GM18951 (cell line): ENCODE measurements around the gene USP7.

Experiments
- POLR2A ChIP-seq: IDR thresholded peaks from 4 replicates; pipeline ENCODE4 v1.6.1; 2011; ENCODE audit warnings: mild to moderate bottlenecking; ENCODE audit not compliant: insufficient read length, insufficient read depth; ENCODE audit errors: extremely low read depth
- in situ Hi-C: fragments of 300-500 bp; cut with MboI; formaldehyde crosslinking; loops from one replicate; pipeline ENCODE4 v1.12.0; 2022; ENCODE audit warnings: low sequenced_read_pairs, mixed read lengths, inconsistent platforms; ENCODE audit not compliant: unreplicated experiment

USP7 gene

DNA sequence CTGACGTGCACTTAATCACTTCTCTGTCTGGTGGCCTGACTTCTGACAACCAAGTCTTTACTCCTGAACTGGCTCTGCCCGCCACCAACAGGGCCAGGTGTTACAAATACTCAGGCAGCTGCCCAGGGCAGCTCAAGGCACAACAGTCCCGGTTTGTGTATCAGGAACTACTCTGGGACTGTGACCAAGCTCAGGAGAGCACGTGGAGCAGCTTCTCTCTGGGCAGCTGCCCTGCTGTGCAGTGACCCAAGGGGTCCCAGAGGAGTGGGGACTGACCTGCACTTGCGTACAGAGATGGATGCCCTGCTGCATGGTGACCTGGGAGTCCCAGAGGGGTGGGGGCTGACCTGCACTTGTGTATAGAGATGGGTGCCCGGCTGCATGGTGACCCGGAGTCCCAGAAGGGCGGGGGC, 59.7 kb downstream of the USP7 start:
- in situ Hi-C loops, result no loop called here

GRCh38 chr16:8903004-8903403, 60.7 kb downstream of the USP7 start:
- TF ChIP-seq POLR2A, result no peak

More for the DNA sequence above, 59.7 kb downstream of the USP7 start:
- TF ChIP-seq POLR2A, result no peak

DNA sequence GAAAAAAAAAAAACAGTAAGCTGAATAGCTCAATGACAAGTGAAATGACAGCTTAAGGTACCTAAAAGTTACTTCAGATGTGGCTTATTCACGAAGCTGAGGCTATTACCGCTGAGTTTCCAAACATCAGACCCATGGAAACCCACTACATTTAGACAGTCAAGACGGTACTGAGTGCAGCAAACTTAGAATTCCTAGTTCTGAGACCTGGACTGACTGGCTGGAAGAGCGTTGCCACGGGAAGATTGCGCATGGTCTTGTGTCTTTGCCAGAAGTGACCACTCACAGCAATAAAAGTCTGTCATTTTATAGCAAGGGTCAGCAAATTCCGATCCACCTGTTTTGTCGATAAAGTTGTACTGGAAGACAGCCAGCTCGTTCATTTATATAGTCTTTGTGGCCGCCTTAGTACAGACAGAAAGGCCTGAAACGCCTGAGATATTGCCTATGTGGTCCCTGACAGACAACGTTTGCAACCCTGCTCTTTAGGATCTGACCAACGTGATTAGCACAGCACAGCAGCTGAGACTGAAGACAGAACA, 62.3 kb downstream of the USP7 start:
- in situ Hi-C loops, result no loop called here

More at GRCh38 chr16:8903004-8903403, 60.7 kb downstream of the USP7 start:
- in situ Hi-C loops, result no loop called here

DNA sequence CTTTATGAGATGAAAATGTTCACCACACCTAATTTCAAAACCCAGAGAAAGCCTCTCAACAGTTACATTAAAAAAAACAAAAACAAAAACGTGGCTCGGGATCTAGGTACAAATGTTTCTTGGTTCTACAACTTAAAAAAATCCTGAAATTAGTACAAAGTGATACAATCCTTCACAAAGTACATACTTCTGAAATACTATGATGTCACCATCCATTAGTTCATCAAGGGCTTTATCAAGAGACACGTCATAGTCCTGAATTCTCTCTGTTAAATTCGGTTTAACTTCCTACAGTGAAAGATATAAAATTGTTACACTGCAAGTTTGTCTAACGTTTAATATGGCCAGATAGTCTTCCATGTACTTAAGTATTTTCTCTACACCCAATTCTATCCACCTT, 63.4 kb downstream of the USP7 start:
- in situ Hi-C loops, result no loop called here
- TF ChIP-seq POLR2A, result no peak

More for the DNA sequence above, 62.3 kb downstream of the USP7 start:
- TF ChIP-seq POLR2A, result no peak

DNA sequence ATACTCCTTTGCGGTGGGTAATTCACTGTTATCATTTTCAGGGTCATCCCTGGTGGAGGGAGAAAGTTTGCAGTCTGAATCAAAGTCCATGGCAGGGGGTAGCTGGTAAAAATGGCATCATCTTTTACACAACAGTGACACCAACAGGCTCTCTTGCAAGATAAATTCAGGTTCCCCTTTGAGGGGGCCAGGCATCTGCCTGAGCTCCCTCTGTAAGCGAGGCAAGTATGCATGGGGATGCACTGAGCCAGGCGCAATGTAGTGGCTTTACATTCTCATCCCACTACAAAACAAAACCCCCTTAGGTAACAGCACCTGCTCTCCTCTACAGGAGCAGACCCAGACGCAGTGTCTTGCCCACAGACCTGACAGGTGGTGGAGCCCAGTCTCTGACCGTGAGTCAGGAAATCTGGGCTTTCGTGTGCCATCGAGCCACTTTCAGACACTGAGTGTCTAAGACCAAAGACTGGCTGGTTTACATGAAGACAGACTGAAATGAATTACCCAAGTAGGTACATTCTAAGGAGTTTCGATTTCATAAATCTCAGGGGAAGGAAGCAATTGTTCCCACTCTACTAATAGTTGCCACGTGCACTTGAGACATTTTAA, 63.9 kb downstream of the USP7 start:
- no peak for TF ChIP-seq POLR2A
- in situ Hi-C loops, result no loop called here

DNA sequence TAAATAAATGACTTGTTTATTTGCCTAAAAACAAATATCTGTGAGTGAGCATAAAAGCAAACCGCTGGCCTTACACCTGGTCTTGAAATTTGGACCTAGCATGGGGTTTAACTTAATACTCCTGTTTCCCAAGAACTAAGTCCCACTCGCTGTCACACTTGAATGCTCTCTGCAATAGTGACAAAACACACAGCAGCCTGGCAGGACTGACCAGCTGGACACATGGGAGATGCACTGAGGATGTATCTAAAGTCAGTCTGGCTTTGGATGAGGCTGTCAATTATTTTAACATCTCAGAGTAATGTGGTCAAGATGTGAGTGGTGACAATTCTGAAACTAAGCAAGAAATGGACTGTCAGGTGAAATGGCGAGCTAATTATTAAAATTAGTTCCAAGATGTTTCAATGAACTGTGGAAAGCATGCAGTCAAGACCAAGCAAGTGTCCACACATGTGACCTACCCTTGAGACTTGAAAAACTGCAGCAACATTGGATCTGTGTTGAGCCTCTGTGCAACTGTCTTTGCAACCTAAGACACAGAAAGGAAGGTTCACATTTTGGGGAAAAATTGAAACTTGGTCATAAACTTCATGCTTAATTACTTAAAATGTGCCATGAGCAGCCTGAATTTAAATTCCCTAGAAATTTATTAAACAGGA, 64.9 kb downstream of the USP7 start:
- TF ChIP-seq POLR2A, result no peak
- in situ Hi-C loops, result no loop called here

- TF ChIP-seq POLR2A, result no peak
- in situ Hi-C loops, result no loop called here
Observed at GRCh38 chr16:8894736-8895334, 68.9 kb downstream of the USP7 start.

DNA sequence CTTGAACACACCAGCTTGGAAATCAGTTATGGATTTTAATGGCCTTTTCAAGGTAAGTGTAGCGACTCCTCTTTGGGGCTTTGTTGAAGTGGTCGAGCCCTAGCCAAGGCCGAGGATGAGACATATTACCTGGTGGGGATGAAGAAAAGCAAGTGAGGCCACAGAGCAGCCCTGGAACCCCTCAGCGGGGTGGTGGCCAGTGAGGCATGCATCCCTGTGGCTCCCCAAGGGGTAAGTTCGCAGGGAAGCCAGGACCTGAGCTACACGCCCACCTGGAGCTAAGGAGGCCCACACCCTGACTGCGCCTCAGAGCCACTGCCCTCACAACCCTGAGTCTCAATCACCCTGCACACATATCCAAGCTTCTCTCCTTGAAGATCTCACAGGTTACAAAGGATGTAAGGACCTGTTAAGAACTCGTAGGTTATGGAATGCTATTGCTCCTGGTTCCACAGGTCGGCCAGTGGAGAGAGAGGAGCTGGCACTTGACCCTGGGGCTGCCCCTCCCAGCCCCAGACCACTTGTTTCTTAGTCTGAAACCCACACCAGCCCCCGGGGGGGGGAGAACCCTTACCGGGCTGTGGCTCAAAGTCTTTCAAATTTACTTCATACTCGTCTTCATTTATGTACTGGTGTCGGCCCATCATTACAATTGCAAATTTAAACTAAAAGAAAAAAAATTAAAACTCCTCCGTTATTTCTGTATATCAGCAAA, 69.6 kb downstream of the USP7 start:
- no peak for TF ChIP-seq POLR2A
- in situ Hi-C loops, result no loop called here

GRCh38 chr16:8893426-8893825, 70.3 kb downstream of the USP7 start:
- in situ Hi-C loops, result no loop called here

DNA sequence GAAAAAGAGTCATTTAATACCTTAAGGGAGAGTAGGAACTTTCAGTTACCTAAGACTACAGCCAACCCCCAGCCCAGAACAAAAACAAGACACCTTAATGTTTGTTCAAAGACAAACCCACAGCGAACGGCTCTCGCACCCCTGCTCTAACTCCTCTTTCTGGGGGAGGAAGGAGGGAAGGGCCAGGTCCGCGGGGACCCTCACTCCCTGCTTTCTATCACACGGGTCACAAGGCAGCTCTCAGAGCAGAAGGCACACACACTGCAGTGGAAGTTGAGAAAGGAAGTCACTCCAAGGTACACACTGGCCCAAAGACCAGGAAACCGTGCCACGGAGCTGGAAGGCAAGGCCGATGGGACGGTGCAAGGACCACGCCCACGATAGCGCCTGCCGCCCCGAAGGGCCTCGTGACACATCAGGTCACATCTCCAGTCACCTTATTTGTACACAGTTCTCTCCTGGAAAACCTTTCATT, 71.6 kb downstream of the USP7 start:
- peak; percentile 32 for TF ChIP-seq POLR2A
- in situ Hi-C loops, result no loop called here

More at GRCh38 chr16:8893426-8893825, 70.3 kb downstream of the USP7 start:
- TF ChIP-seq POLR2A, result no peak

GRCh38 chr16:8890549-8890921, 73.2 kb downstream of the USP7 start:
- in situ Hi-C loops, result no loop called here
- TF ChIP-seq POLR2A, result no peak

DNA sequence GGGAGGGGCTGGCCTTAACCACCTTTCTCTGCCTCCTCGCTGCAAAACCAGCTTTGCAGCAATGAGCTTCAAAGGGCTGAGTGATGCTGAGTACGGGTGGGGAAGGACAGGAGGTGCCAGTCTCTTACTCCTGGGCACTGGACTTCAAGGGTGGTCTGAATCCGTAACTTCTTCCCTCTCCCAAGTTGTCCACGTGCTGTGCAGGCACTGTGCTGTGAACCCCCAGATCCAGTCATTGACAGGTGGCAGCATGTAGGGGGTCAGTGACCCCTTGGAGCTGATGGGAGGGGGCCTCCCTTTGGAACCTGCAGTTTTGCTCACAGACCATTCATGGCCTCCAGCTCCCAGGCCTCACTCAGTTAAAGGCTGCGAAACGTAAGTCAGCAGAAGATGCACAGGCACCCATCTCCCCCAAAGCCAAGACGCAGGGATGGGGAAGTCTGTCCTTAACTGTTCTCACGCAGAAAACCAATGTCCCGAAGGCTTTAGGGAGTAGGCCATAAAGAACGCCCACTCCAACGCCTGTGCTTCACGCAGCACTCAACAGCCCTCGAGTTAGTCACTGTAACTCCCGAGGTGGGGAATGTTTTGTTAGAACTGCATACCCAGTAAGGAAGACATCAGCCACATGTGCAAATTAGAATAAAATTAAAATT, 73.7 kb downstream of the USP7 start:
- in situ Hi-C loops, result loop anchor here (10.0 kb wide), 1 partner anchor 225 kb away; no protein-coding TSS in a partner anchor

More for the DNA sequence above, 73.7 kb downstream of the USP7 start:
- TF ChIP-seq POLR2A, result peak; percentile 10
